Tibial nerve (tissue), 4 donors: ENCODE data around the gene PAK4. TPM values are rescaled to one million over a fixed set of nuclear protein-coding genes. Genes with fewer than 3 reads are reported as not detected.
"Not testable (repeated sequence)": the region's sequence is repeated elsewhere in the genome, so short reads cannot be mapped to it uniquely, and the experiment has no call there.

Experiments used
- DNase-seq, 2 donors: peaks; one replicate each; pipeline ENCODE4 v3.0.0-alpha.2; 2019; ENCODE audit warnings: low spot score in 2 of 2
- H3K27ac ChIP-seq, 4 donors: fragments of 200-600 bp; sonication (generic) in 3 of 4; one replicate each; pipeline ENCODE4 v1.5.1; 2017 to 2019; ENCODE audit warnings: mild to moderate bottlenecking in 1 of 4
- H3K27me3 ChIP-seq, 2 donors: fragments of 200-600 bp; sonication (generic) in 1 of 2; one replicate each; pipeline versions ENCODE4 v1.5.1 to v1.6.0; 2017 to 2019
- H3K36me3 ChIP-seq, 3 donors: fragments of 200-600 bp; sonication (generic); one replicate each; pipeline ENCODE4 v1.5.1; 2018 to 2019
- H3K4me1 ChIP-seq, 4 donors: fragments of 200-600 bp; sonication (generic) in 3 of 4; one replicate each; pipeline ENCODE4 v1.5.1; 2017 to 2019
- H3K4me3 ChIP-seq, 4 donors: fragments of 200-600 bp; sonication (generic) in 3 of 4; one replicate each; pipeline ENCODE4 v1.5.1; 2017 to 2019; ENCODE audit warnings: mild to moderate bottlenecking in 1 of 4, moderate library complexity in 1 of 4
- H3K9me3 ChIP-seq, 4 donors: fragments of 200-600 bp; sonication (generic) in 3 of 4; one replicate each; pipeline ENCODE4 v1.5.1; 2017 to 2019
- EP300 ChIP-seq, 2 donors: sonication (generic); formaldehyde crosslinking; IDR thresholded peaks; one replicate each; pipeline ENCODE4 v1.6.1; 2017; ENCODE audit warnings: antibody characterized with exemption in 2 of 2, mild to moderate bottlenecking in 1 of 2
- POLR2A ChIP-seq, 2 donors: fragments of 450-650 bp; IDR thresholded peaks; one replicate each; pipeline ENCODE4 v1.6.1; 2017; ENCODE audit warnings: antibody characterized with exemption in 2 of 2, mild to moderate bottlenecking in 2 of 2, moderate library complexity in 2 of 2
- WGBS, 2 donors: methylation state at CpG; one replicate each; pipeline ENCODE4 v1.1.5; 2018; 5-methylcytosine and 5-hydroxymethylcytosine counted together
- total RNA-seq, 4 donors: library from RNA; depleted of rRNA; stranded (reverse); fragments of >200 nt; gene quantifications; one replicate each; pipeline ENCODE4 v1.1.0, GENCODE V29; 2016
- TF ChIP-seq, protein P1 (sequence below), 5 experiments: fragments of 200-600 bp in 3 of 5; fragments of 450-650 bp in 2 of 5; sonication (generic) in 3 of 5; IDR thresholded peaks; one replicate each; pipeline ENCODE4 v1.5.1; 2016 to 2019; ENCODE audit warnings: antibody characterized with exemption in 5 of 5, mild to moderate bottlenecking in 3 of 5, moderate library complexity in 2 of 5

The PAK4 gene
- total RNA-seq, 4 donors from 2014 or later: 22.9 to 45.1 (median 32.3) TPM

DNA sequence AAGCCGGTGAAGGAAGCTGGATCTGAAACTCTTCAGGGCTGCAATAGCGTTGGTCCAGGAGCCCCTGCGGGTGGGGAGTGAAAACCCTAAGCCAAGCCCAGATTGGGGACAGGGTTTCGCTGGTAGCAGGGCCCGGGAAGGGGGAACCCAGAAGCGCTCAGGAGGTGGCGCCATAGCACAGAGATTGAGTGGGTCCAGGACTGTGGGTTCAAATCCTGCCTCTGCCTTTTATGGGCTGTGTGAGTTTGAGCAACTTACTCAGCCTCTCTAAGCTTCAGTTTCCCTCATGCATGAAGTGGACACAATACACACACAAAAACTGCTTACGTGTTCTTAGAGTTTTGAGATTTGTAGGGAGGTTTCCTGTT lies 86.8 kb downstream of the PAK4 start:
- TF ChIP-seq, protein P1, sequence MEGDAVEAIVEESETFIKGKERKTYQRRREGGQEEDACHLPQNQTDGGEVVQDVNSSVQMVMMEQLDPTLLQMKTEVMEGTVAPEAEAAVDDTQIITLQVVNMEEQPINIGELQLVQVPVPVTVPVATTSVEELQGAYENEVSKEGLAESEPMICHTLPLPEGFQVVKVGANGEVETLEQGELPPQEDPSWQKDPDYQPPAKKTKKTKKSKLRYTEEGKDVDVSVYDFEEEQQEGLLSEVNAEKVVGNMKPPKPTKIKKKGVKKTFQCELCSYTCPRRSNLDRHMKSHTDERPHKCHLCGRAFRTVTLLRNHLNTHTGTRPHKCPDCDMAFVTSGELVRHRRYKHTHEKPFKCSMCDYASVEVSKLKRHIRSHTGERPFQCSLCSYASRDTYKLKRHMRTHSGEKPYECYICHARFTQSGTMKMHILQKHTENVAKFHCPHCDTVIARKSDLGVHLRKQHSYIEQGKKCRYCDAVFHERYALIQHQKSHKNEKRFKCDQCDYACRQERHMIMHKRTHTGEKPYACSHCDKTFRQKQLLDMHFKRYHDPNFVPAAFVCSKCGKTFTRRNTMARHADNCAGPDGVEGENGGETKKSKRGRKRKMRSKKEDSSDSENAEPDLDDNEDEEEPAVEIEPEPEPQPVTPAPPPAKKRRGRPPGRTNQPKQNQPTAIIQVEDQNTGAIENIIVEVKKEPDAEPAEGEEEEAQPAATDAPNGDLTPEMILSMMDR (IDR thresholded peaks at IDR 0.05): no peak
- TF ChIP-seq POLR2A (IDR thresholded peaks at IDR 0.05) (no peak), EP300 (IDR thresholded peaks at IDR 0.05) (no peak)
- WGBS, 2 donors: 12 to 32% methylated on average over 8 of the region's 8 CpGs
- peaks cover 0 to 23% (median 0%) of the 10 kb centered on the region in 4 donors for H3K9me3 ChIP-seq
- H3K27me3 ChIP-seq: peaks cover 0 to 14% of the 10 kb centered on the region in 2 donors
- no peaks in the 10 kb centered on the region for H3K4me1 ChIP-seq
- no peaks in the 10 kb centered on the region for H3K36me3 ChIP-seq
- H3K27ac ChIP-seq: no peak overlapping the region
- H3K4me3 ChIP-seq: no peak overlapping the region
- no peak for DNase-seq

DNA sequence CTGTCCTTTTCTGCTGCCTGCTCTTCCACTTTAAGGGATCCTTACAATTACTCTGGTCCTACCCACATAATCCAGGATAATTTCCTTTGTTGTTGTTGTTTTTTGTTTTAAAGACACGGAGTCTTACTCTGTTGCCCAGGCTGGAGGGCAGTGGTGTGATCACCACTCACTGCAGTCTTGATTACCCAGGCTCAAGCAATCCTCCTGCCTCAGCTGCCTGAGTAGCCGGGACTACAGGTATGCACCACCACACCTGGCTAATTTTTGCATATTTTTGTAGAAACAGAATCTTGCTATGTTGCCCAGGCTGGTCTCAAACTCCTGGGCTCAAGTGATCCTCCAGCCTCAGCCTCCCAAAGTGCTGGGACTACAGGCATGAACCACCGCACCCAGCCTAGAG lies 89.7 kb downstream of the PAK4 start:
- H3K27ac ChIP-seq, H3K36me3 ChIP-seq, H3K4me3 ChIP-seq, H3K4me1 ChIP-seq, DNase-seq: not testable (repeated sequence)
- 85 to 87% methylated on average over 3 of the region's 3 CpGs for WGBS, 2 donors
- Histone ChIP-seq H3K9me3 (peaks cover 0 to 31% (median 0%) of the 10 kb centered on the region in 4 donors), H3K27me3 (peaks cover 0 to 21% of the 10 kb centered on the region in 2 donors)

DNA sequence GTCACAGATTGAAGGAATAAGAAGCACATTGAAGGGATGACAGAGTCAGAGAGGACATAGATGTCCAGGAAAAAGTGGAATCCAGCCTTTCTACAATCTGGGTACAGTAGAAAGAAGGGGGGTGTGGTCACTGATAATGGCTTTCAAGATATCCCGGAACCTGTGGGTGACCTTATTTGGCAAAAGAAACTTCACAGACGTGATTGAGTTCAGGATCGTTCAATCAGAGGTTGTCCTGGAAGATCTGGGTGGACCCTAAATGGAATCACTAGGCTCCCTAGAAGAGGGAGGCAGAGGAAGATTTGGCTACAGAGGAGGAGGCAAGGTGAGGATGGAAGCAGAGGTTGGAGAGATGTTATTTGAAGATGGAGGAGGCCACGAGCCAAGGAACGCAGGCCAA lies 91.5 kb downstream of the PAK4 start:
- H3K36me3 ChIP-seq: no peaks in the 10 kb centered on the region
- peaks cover 0 to 21% of the 10 kb centered on the region in 2 donors for H3K27me3 ChIP-seq
- 85 to 86% methylated on average over 5 of the region's 5 CpGs for WGBS, 2 donors
- TF ChIP-seq, protein P1 (IDR thresholded peaks at IDR 0.05): no peak
- TF ChIP-seq EP300 (IDR thresholded peaks at IDR 0.05) (no peak), POLR2A (IDR thresholded peaks at IDR 0.05) (no peak)
- H3K9me3 ChIP-seq: peaks cover 0 to 31% (median 0%) of the 10 kb centered on the region in 4 donors
- no peaks in the 10 kb centered on the region for H3K4me1 ChIP-seq
- no peak for DNase-seq
- no peak overlapping the region for H3K27ac ChIP-seq
- H3K4me3 ChIP-seq: no peak overlapping the region

DNA sequence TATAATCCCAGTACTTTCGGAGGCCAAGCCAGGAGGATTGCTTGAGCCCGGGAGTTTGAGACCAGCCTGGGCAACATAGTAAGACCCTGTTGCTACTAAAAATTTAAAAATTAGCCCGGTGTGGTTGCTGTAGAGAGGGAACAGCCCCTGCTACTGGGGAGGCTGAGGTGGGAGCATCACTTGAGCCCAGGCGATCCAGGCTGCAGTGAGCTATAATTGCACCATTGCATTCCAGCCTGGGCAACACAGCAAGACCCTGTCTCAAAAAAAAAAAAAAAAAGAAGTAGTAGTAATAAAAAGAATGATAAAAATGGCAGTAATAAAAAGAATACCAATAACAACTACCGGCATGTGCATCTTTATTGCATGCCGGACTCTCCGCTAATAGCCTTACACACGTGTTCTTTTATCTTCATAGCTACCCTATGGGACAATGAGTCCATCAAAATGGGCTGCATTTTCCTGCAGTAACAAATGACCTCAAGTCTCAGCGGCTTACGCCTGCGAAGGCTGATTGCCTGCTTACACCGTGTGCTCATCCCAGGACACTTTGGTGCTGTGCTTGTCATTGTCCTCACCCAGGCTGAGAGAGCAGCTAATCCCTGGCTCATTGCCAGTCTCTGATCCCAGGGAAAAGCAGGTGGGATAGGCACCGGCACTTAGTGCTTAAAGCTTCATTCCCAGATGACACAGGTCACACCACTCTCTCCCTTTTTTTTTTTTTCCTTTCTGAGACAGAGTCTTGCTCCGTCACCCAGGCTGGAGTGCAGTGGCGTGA lies 92.8 kb downstream of the PAK4 start:
- H3K9me3 ChIP-seq: peaks cover 0 to 31% (median 0%) of the 10 kb centered on the region in 4 donors
- peaks cover 0 to 25% of the 10 kb centered on the region in 2 donors for H3K27me3 ChIP-seq
- no peak overlapping the region for H3K27ac ChIP-seq
- H3K4me1 ChIP-seq: no peaks in the 10 kb centered on the region
- H3K4me3 ChIP-seq: no peak overlapping the region
- H3K36me3 ChIP-seq: no peaks in the 10 kb centered on the region
- no peak for DNase-seq
- TF ChIP-seq EP300 (IDR thresholded peaks at IDR 0.05): no peak
- TF ChIP-seq POLR2A (IDR thresholded peaks at IDR 0.05): no peak
- TF ChIP-seq, protein P1 (IDR thresholded peaks at IDR 0.05): no peak
- 78 to 89% methylated on average over 15 of the region's 15 CpGs for WGBS, 2 donors

DNA sequence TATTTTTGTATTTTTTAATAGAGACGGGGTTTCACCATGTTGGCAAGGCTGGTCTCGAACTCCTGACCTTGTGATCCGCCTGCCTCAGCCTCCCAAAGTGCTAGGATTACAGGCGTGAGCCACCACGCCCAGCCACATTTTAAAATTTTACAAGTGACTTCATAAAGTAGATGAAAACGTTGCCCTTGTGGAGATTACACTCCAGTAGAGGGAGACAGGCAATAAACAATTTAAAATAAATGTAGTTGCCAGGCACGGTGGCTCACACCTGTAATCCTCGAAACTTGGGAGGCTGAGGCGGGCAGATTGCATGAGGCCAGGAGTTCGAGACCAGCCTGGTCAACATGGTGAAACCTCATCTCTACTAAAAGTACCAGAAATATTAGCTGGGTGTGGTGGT lies 93.5 kb downstream of the PAK4 start:
- Histone ChIP-seq H3K27me3 (peaks cover 0 to 25% of the 10 kb centered on the region in 2 donors), H3K9me3 (peaks cover 0 to 31% (median 0%) of the 10 kb centered on the region in 4 donors)
- H3K4me3 ChIP-seq, H3K4me1 ChIP-seq, H3K36me3 ChIP-seq, H3K27ac ChIP-seq, DNase-seq: not testable (repeated sequence)
- WGBS, 2 donors: 71% methylated on average over 10 of the region's 10 CpGs

DNA sequence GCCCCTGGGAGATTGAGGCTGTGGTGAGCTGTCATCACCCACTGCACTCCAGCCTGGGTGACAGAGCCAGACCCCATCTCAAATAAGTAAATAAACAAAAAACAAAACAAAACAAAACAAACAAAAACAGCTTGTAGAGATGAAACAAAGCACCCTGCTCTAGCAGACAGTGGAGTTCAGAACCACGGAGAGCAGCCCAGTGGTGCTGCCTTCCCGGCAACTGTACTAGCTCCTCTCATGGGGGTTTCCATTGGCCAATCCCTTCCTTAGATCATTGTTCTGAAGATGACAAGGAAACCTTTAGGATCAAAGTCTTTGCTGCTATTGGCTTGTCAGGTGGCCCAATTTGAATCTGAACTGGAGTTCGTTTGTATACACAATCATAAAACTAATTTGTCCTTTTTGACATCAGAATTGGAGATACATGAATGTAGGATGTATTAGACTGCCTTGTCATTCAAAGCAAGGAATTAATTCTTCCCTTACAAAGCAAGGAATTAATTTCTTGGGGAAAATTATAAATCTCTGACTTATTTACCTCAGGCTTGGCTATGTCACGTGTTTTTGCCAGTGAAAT lies 98.2 kb downstream of the PAK4 start:
- 15 to 21% methylated on average over 4 of the region's 4 CpGs for WGBS, 2 donors
- H3K4me1 ChIP-seq: no peaks in the 10 kb centered on the region
- DNase-seq: no peak
- no peaks in the 10 kb centered on the region for H3K9me3 ChIP-seq
- no peak overlapping the region for H3K27ac ChIP-seq
- TF ChIP-seq, protein P1 (IDR thresholded peaks at IDR 0.05): no peak
- no peak for TF ChIP-seq POLR2A (IDR thresholded peaks at IDR 0.05)
- no peak for TF ChIP-seq EP300 (IDR thresholded peaks at IDR 0.05)
- H3K4me3 ChIP-seq: no peak overlapping the region
- H3K36me3 ChIP-seq: no peaks in the 10 kb centered on the region
- peaks cover 0 to 8% of the 10 kb centered on the region in 2 donors for H3K27me3 ChIP-seq
